Neural progenitor cell (in vitro differentiated cells): Measurements from ENCODE around the gene MIOX.

Source experiments
- EZH2 ChIP-seq: fragments of 200-600 bp; sonication (generic); IDR thresholded peaks from 2 replicates; pipeline ENCODE4 v1.6.1; 2017; ENCODE audit warnings: antibody characterized with exemption, mild to moderate bottlenecking, moderate library complexity
- TF ChIP-seq, protein P1 (sequence below): fragments of 200-600 bp; sonication (generic); IDR thresholded peaks from 2 replicates; pipeline ENCODE4 v1.5.1; 2017; ENCODE audit warnings: antibody characterized with exemption, mild to moderate bottlenecking

DNA sequence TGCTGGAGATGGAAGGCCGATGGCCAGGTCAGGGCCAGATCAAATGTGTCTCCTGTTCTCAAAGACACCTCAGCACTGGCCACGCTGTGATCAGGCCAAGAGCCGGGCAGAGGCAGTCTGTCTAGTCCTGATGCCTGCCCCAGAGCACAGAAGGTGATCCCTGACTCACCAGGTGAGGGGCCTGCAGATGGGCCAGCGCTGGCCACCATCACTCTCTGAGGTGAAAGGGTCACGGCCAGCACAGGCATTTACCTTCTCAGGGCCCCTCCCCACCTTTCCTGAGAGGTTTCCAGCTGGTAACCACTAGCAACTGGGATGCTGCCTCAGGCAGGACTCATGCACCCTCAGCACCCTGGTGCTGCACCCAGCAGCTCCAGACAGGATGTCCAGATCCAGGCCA is 14.7 kb upstream of the MIOX start:
- TF ChIP-seq, protein P1, sequence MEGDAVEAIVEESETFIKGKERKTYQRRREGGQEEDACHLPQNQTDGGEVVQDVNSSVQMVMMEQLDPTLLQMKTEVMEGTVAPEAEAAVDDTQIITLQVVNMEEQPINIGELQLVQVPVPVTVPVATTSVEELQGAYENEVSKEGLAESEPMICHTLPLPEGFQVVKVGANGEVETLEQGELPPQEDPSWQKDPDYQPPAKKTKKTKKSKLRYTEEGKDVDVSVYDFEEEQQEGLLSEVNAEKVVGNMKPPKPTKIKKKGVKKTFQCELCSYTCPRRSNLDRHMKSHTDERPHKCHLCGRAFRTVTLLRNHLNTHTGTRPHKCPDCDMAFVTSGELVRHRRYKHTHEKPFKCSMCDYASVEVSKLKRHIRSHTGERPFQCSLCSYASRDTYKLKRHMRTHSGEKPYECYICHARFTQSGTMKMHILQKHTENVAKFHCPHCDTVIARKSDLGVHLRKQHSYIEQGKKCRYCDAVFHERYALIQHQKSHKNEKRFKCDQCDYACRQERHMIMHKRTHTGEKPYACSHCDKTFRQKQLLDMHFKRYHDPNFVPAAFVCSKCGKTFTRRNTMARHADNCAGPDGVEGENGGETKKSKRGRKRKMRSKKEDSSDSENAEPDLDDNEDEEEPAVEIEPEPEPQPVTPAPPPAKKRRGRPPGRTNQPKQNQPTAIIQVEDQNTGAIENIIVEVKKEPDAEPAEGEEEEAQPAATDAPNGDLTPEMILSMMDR: no peak
- TF ChIP-seq EZH2: no peak
